K562 (cell line): Measurements from ENCODE around the gene ARMCX1. TPM values are rescaled to one million over a fixed set of nuclear protein-coding genes. Genes with fewer than 3 reads are reported as not detected.

Experiments
- ATAC-seq: fragments of 200-7000 bp; cut with Tn5 transposase; 3 replicates; pipeline ENCODE4 v1.9.1; 2020; ENCODE audit warnings: moderate library complexity
- BruUV-seq: library from RNA; stranded (reverse); fragments of 400-500 nt; replicated peaks from 2 replicates; lab custom pipeline; 2021; lab: Mats Ljungman, UMichigan
- CTCF ChIA-PET: fragments of 300-600 bp; formaldehyde crosslinking; extraction: SDS; loops from one replicate; lab custom pipeline; 2021; ENCODE audit warnings: low intra/inter-chr PET ratio; lab: Yijun Ruan, JAX
- POLR2A ChIA-PET: fragments of 300-600, 350-650 bp; sonication (Branson Sonifier 250); formaldehyde crosslinking; extraction: SDS; loops from one replicate; lab custom pipeline; 2021; ENCODE audit warnings: antibody characterized with exemption, inconsistent platforms; lab: Yijun Ruan, JAX
- DNase-seq, 4 experiments: peaks; one replicate each; pipeline versions ENCODE4 v3.0.0 to v3.0.0-alpha.2; 2011 to 2018; ENCODE audit warnings: low spot score in 3 of 4, mixed read lengths in 3 of 4; ENCODE audit errors: extremely low read depth in 1 of 4
- FAIRE-seq: peaks from 2 replicates; lab custom pipeline; 2011; peaks lifted over from hg19 to GRCh38; lab: Jason Lieb, UNC
- H2AFZ ChIP-seq: 2 replicates; pipeline ENCODE4 v1.6.0; 2011; ENCODE audit warnings: low read depth, low read length, control low read depth, inconsistent platforms
- H3K27ac ChIP-seq: fragments of 200-600 bp; 3 replicates; pipeline ENCODE4 v1.8.0; 2011; ENCODE audit warnings: low read depth, mild to moderate bottlenecking, control low read depth, inconsistent platforms, low read length, moderate library complexity, mixed read lengths; ENCODE audit errors: extremely low read depth
- H3K27me3 ChIP-seq, 2 experiments: fragments of 300-600 bp in 1 of 2; 2 replicates in 1 of 2; 3 replicates in 1 of 2; pipeline versions ENCODE4 v1.6.0 to v1.8.0; 2011; ENCODE audit warnings: inconsistent platforms in 2 of 2, low read length in 2 of 2, mild to moderate bottlenecking in 1 of 2, mixed read lengths in 1 of 2, moderate library complexity in 1 of 2; ENCODE audit not compliant: control insufficient read depth in 2 of 2, insufficient read depth in 2 of 2
- H3K36me3 ChIP-seq: fragments of 300-600 bp; 3 replicates; pipeline ENCODE4 v1.8.0; 2011; ENCODE audit warnings: mild to moderate bottlenecking, low read length, inconsistent platforms; ENCODE audit not compliant: control insufficient read depth, insufficient read depth
- H3K4me1 ChIP-seq, 2 experiments: fragments of 200-600 bp in 1 of 2; replicated peaks in 1 of 2; 2 replicates in 1 of 2; 3 replicates in 1 of 2; pipeline versions ENCODE4 v1.5.1 to v1.8.0; 2011; ENCODE audit warnings: inconsistent platforms in 2 of 2, low read length in 2 of 2, mild to moderate bottlenecking in 1 of 2, mixed read lengths in 1 of 2, moderate library complexity in 1 of 2; ENCODE audit not compliant: control insufficient read depth in 2 of 2, insufficient read depth in 2 of 2
- H3K4me2 ChIP-seq: 2 replicates; pipeline ENCODE4 v1.6.1; 2011; ENCODE audit warnings: low read length, control low read depth, inconsistent platforms, mixed read lengths; ENCODE audit not compliant: insufficient read depth
- H3K4me3 ChIP-seq: fragments of 200-600 bp; sonication (generic), shearing (Covaris generic); 2 replicates; pipeline ENCODE4 v1.5.1; 2016; ENCODE audit warnings: control low read depth, inconsistent platforms
- H3K79me2 ChIP-seq: fragments of 200-600 bp; 3 replicates; pipeline ENCODE4 v1.8.0; 2011; ENCODE audit warnings: low read length, inconsistent platforms; ENCODE audit not compliant: control insufficient read depth, insufficient read depth
- H3K9ac ChIP-seq, 2 experiments: 2 replicates each; pipeline versions ENCODE4 v1.6.0 to v1.6.1; 2011; ENCODE audit warnings: low read depth in 2 of 2, low read length in 2 of 2, control low read depth in 1 of 2, inconsistent platforms in 1 of 2, mild to moderate bottlenecking in 1 of 2, mixed read lengths in 1 of 2; ENCODE audit not compliant: insufficient read depth in 1 of 2
- H3K9me1 ChIP-seq: one replicate; pipeline ENCODE4 v1.6.0; 2011; ENCODE audit warnings: inconsistent platforms, mild to moderate bottlenecking, low read length, moderate library complexity; ENCODE audit not compliant: control insufficient read depth, insufficient read depth
- H3K9me3 ChIP-seq: replicated peaks from 2 replicates; pipeline ENCODE4 v1.5.1; 2011; ENCODE audit warnings: low read depth, low read length, inconsistent platforms; ENCODE audit not compliant: control insufficient read depth, insufficient read depth
- H4K20me1 ChIP-seq: replicated peaks from 2 replicates; pipeline ENCODE4 v1.6.1; 2011; ENCODE audit warnings: low read length, inconsistent platforms, mixed read lengths; ENCODE audit not compliant: control insufficient read depth, insufficient read depth
- HSF4 ChIP-seq: fragments of 250-450 bp; sonication (Bioruptor Pico); IDR thresholded peaks from 2 replicates; pipeline ENCODE4 v2.1.2; 2022; ENCODE audit warnings: mild to moderate bottlenecking, moderate library complexity, borderline replicate concordance
- ZNF311 ChIP-seq: fragments of 250-450 bp; sonication (Bioruptor Pico); IDR thresholded peaks from 2 replicates; pipeline ENCODE4 v1.4.0; 2020; ENCODE audit warnings: mild to moderate bottlenecking, moderate library complexity
- ZNF41 ChIP-seq: fragments of 250-450 bp; sonication (Bioruptor Pico); conservative IDR thresholded peaks from 2 replicates; pipeline ENCODE4 v1.4.0; 2020; ENCODE audit warnings: mild to moderate bottlenecking
- WGBS: fragments of 100-300 bp; shearing (Covaris generic); methylation state at CpG from one replicate; pipeline ENCODE4 v1.1.6; 2016; ENCODE audit warnings: low coverage, mixed read lengths; ENCODE audit not compliant: insufficient coverage; ENCODE audit errors: missing lambda C conversion rate; 5-methylcytosine and 5-hydroxymethylcytosine counted together
- in situ Hi-C: fragments of 300-500 bp; cut with MboI; formaldehyde crosslinking; loops from 4 replicates; pipeline ENCODE4 v1.15.0; 2018; ENCODE audit warnings: inconsistent platforms, mixed read lengths
- intact Hi-C: fragments of 100-400 bp; cut with micrococcal nuclease; formaldehyde crosslinking; loops from 2 replicates; pipeline ENCODE4 v1.14.2; 2022
- polyA plus RNA-seq, 8 experiments: library from polyadenylated mRNA; depleted of rRNA in 4 of 8; stranded (reverse) in 5 of 8; unstranded in 3 of 8; fragments of >200 nt; fragmentation: Nextera tagmentation in 2 of 8; fragmentation: Illumina TruSeq in 1 of 8; extraction: Ambion mirVana in 2 of 8; extraction: Trizol in 1 of 8; gene quantifications; 2 replicates each; pipeline versions ENCODE4 v1.2.1 to v1.2.3, GENCODE V29; 2011 to 2014; ENCODE audit warnings: inconsistent platforms in 1 of 8, missing spikeins in 1 of 8
- total RNA-seq, 7 experiments: library from RNA; depleted of rRNA in 6 of 7; stranded (reverse); fragments of >200 nt in 6 of 7; fragmentation: Illumina TruSeq in 2 of 7; extraction: Trizol in 2 of 7; gene quantifications; 2 replicates each; pipeline versions ENCODE4 v1.2.1 to v1.2.3, GENCODE V29; 2011 to 2021; ENCODE audit warnings: low replicate concordance in 1 of 7
- TF ChIP-seq, protein P1 (sequence below): fragments of 200-800 bp; sonication (Bioruptor generic); IDR thresholded peaks from 2 replicates; pipeline ENCODE4 v1.6.1; 2017; ENCODE audit warnings: missing genetic modification characterization, missing compliant biosample characterization

The ARMCX1 gene
- total and polyA plus RNA-seq, 9 of the 15 experiments (the other 6 are each of a cell fraction or from before 2014, with no cell fraction given) = 0.10 to 0.70 (median 0.51) TPM

DNA sequence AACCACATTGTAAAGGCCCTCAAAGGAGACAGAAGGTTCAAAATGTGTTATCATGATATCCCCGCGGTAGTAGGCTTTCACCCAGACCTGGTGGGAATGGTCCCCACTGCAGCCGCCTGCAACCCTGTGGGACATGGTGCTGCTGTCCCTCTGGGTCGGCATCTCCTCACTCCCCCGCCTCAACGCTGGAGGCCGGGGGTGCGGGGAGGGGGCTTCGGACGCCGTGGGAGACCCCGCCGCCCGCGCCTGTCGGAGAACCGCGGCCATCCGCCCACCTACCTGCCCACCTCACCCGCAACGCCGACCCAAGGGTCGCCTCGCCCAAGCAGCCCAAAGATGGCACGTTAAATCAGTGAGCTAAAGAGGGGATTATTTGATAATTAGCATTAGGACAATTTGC lies 11.2 kb upstream of the ARMCX1 start:
- no peak for FAIRE-seq
- no TSS peak for BruUV-seq
- H2AFZ ChIP-seq = no peak overlapping the region
- ChIA-PET POLR2A (no interaction called here), CTCF (no interaction called here)
- H3K9me3 ChIP-seq = no peaks in the 10 kb centered on the region
- no peaks in the 10 kb centered on the region for H3K36me3 ChIP-seq
- 1% methylated on average over 18 of the region's 25 CpGs for WGBS
- H3K4me2 ChIP-seq = no peak overlapping the region
- H3K4me3 ChIP-seq = no peak overlapping the region
- intact Hi-C loops = no loop called here
- no peak for ATAC-seq
- H3K9me1 ChIP-seq = no peaks in the 10 kb centered on the region
- H3K27ac ChIP-seq = no peak overlapping the region
- no peaks in the 10 kb centered on the region for H3K79me2 ChIP-seq
- no peaks in the 10 kb centered on the region for H4K20me1 ChIP-seq
- in situ Hi-C loops = no loop called here
- peaks cover 0 to 8% of the 10 kb centered on the region in 2 experiments; a peak in 1 of 5 replicates for H3K27me3 ChIP-seq
- no peaks in the 10 kb centered on the region for H3K4me1 ChIP-seq
- no peak for DNase-seq
- TF ChIP-seq, protein P1, sequence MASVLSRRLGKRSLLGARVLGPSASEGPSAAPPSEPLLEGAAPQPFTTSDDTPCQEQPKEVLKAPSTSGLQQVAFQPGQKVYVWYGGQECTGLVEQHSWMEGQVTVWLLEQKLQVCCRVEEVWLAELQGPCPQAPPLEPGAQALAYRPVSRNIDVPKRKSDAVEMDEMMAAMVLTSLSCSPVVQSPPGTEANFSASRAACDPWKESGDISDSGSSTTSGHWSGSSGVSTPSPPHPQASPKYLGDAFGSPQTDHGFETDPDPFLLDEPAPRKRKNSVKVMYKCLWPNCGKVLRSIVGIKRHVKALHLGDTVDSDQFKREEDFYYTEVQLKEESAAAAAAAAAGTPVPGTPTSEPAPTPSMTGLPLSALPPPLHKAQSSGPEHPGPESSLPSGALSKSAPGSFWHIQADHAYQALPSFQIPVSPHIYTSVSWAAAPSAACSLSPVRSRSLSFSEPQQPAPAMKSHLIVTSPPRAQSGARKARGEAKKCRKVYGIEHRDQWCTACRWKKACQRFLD (CRISPR knock-in tag) = no peak
- no peak for TF ChIP-seq ZNF311 (CRISPR knock-in tag)
- TF ChIP-seq HSF4 (CRISPR knock-in tag) = no peak
- no peak for TF ChIP-seq ZNF41
- TF ChIP-seq, all 486 proteins: peak for 0
- no peak overlapping the region for H3K9ac ChIP-seq
